Stimulated activated CD8-positive, alpha-beta memory T cell treated with anti-CD3 and anti-CD28 coated beads, Interleukin-7, amount 100 ng/mL, for 4 hours (primary cell): Measurements from ENCODE around the gene CNKSR1.

Experiments used
- DNase-seq, 2 donors: peaks; one replicate each; pipeline ENCODE4 v3.0.0-alpha.2; 2020; ENCODE audit warnings: low read depth in 2 of 2

The CNKSR1 gene

DNA sequence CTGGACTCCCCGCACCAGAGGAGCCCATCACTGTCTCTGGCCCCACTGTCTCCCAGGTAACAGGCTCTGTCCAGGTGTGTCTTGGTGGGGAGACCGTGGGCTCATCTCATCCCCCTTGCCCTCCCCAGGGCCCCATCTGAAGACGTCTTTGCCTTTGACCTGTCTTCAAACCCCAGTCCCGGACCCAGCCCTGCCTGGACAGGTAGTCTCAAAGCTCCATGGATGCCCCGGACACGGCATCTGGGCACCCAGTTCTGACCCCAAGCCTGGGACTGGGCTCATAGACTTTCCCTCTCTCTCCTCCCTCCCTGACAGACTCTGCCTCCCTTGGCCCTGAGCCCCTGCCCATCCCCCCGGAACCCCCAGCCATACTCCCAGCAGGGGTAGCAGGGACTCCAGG lies 6.8 kb downstream of the CNKSR1 start:
- DNase-seq = no peak

DNA sequence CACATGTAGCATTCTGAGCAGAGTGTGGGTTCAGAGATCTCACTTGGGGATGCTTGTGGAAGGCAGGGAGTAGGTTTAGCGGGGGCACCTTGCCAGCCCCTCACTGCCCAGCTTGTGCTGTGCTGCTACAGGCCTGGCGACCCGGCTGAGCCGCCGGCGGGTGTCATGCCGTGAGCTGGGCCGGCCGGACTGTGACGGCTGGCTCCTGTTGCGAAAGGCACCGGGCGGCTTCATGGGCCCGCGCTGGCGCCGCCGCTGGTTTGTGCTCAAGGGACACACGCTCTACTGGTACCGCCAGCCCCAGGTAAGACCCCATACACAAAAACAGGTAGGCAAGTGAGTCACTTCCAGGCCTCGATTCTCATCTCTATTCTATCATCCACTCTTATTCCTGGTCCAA lies 7.6 kb downstream of the CNKSR1 start:
- no peak for DNase-seq

DNA sequence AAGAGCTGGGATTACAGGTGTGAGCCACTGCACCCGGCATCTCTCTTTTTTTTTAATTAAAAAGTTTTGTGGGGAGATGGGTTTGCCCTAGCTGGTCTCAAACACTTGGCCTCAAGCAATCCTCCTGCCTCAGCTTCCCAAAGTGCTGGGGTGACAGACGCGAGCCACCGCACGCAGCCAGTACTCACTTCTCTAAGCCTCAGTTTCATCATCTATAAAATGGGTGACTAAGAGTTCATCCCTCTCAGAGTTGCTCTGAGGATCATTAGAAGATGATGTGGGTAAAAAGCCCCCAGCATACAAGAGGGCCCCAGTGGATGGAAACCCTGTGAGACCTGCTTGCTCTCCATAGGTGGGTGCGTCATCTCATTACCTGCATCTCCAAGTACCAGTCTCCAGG lies 10.6 kb downstream of the CNKSR1 start:
- DNase-seq = no peak

DNA sequence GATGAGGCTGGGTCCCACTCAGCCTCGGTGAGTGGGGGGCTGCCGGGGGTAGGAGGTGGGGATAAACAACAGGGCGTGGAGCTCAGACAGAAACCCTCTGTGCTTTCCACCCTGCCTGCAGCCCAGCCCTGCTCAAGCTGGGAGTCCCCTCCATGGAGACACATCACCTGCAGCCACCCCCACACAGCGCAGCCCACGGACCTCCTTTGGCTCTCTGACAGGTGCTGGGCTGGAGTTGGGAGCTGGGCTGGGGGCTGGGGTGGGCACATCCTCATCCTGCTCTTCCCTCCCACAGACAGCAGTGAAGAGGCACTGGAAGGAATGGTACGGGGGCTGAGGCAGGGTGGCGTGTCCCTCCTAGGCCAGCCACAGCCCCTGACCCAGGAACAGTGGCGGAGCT lies 11.2 kb downstream of the CNKSR1 start:
- no peak for DNase-seq

DNA sequence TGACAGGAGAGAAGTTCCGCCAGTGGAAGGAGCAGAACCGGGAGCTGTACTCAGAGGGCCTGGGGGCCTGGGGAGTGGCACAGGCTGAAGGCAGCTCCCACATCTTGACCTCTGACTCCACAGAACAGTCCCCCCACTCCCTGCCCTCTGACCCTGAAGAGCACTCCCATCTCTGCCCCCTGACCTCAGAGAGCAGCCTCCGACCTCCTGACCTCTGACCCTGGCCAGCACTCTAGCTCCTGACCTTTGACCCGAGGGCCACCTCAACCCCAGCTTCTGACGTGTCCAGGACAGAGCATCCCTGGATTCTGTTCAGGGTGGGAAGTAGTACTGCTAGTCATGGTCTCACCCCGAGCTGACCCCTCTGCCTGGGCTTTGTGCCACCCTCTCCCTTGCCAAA lies 12.0 kb downstream of the CNKSR1 start:
- no peak for DNase-seq

DNA sequence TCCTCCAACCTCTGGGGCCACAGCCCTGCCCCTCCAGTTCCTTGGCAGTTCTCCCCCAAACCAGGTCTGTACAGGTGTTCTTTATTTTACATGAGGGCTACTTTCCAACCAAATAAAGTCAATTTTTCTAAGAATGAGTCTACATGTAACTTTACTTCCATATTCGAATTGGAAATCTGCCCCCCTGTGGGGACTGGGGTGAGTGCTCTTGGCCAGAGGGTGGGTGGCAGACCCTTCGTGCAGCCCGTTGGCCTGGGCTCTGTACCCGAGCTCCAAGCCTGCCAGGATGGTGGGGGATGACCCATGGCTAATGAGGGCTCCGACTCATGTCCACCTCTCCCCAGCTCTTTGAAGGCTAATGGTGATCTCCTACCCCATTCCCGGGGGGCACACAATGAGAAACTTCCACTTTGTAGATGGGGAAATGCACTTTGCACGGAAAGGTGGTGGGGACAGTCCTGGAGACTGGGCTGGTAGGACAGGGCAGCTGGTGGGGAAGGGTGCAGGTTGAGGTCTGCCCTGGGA lies 12.5 kb downstream of the CNKSR1 start:
- DNase-seq = no peak

DNA sequence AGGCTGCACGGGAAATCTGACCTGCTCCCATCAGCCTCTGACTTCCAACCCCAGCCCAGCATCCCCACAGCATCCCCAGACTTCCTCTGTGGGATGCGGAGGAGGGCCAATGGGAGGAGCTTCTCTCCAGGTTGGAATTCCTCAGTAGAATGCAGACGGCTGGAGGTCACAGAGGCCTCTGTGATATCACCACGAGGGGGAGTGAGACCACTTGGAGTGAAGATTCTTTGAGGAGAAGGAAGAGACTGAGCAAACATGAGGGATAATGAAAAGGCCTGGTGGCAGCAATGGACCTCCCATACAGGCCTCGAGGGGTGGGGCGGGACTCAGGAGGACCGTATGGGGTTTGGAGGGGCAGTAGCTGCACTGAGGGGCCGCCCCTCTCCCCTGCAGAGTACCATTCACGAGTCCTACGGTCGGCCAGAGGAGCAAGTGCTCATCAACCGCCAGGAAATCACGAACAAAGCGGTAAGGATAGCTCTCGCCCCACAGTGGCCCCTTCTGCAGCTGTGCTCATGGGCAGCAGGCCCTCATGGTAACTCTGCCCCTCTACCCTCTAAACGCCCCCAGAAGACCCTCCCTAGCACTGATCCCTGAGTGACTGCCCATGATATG lies 13.2 kb downstream of the CNKSR1 start, which contains the start of gene CATSPER4:
TSS of gene CATSPER4 (plus strand) at position 230 of the 615 bp plus-strand sequence. CDS start at position 256, 26 bp downstream.
- DNase-seq = no peak

DNA sequence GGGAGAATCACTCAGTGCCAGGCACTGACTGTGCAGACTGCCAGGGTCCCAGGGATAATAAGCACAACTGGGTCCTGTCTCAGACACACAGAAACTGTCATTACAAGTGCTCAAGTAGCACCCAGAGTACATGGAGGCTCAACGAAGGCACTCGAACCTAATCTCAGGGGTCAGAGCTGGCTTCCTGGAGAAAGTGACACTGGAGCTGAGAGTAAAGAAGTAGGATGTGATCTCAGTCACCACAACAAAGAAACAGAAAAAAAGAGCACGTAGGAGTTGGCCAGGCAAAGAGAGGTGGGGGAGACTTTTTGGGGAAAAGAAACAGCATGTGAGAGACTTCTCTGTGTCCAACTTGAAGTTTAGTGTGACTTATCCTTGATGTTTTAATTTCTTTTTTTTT lies 14.4 kb downstream of the CNKSR1 start:
- no peak for DNase-seq

DNA sequence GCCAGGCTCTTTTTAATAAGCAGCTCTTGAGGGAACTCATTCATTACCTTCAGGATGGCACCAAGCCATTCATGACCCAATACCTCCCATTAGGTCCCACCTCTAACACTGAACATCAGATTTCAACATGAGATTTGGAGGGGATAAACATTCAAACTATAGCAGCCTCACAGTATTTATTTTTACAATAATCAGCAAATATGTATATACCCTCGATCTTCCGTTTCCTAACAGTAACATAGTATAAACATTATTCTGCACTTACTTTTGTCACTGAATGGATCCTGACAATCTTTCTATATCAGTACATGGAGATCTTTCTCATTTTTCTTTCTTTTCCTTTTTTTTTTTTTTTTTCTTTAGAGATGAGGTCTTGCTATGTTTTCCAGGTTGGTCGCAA lies 18.5 kb downstream of the CNKSR1 start:
- DNase-seq = no peak

DNA sequence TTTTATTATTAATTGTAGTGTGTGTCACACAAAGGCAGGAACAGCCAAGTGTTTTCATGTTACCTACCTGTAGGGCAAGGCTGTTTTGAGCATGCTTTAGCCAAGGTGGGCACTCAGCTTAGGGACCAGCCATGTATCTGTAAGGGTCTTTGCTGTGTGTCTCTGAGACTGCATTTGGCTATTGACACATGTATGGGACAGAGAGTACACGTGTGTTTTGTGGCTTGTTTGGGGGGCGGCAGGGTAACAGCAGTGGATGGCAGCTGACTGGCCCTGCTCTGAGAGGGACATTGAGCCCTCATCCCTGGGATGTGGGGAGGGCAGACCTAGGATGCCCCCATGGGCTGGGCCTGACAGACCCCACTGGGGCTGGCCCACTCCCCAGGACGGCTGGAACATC lies 20.0 kb downstream of the CNKSR1 start:
- no peak for DNase-seq

DNA sequence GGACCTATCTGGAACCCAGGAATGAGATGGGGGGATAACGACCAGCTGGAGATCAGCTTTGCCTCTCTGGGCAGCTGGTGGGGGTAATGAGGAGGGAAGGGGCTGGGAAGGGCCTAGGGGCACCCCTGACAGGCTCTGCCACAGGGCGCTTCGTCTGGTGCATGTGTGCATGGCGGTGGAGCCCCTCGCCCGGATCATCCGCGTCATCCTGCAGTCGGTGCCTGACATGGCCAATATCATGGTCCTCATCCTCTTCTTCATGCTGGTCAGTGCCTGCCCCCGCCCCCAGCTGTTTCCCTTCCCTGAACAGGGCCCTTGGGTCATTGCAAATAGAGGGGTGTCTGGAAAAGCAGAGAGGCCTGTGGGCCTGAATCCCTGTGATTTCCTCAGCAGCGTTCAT lies 20.5 kb downstream of the CNKSR1 start:
- DNase-seq = no peak

DNA sequence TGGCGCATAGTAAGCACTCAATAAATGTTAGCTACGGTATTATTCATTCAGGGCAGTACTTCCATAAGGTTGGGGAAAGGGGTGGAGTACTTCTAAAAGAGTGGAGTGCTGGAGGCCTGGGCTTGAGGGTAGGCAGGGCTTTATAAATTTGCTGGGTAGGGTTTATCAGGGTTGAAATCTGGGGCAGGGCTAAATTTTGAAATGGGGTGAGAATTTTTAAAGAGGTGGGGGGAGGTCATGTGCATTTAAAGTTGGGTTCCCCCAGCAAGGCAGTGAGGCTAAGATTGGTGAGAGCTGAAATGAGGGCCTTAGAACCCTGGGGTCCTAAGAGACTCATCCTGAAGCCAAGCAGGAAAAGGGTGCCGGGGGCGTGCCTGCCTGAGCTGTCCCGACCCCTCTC lies 23.1 kb downstream of the CNKSR1 start:
- DNase-seq = no peak

DNA sequence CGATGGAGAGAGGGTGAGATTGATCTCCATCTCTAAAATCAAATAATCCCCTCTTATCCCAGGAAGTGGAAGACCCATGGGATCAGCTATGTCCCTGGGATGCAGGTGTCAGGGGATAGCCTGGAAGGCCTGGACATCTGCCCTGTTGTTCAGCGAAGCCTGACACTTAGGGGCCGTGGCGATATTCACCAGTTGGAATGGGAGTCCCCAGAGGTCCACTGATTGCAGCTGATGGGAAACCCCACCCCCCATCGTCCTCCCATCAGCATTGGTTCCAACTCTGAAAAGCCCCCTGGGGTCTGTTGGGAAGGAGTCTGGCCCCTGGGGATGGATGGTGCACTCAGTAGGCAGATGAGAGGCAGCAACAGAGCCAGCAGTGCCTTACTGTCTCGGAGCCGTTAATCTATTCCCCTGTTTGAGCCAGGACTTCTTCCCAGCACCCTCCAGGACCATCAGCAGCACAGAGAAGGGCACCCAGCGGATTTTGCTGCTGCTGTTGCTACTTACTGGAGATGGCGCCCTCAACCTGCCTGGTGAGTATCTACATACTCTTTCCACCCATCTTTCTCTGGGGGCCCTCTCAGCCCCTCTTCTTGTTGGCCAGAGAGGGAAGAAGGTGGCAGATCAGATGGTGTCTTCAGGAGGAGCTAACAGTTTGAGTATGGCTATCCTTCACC lies 26.5 kb downstream of the CNKSR1 start:
- no peak for DNase-seq

DNA sequence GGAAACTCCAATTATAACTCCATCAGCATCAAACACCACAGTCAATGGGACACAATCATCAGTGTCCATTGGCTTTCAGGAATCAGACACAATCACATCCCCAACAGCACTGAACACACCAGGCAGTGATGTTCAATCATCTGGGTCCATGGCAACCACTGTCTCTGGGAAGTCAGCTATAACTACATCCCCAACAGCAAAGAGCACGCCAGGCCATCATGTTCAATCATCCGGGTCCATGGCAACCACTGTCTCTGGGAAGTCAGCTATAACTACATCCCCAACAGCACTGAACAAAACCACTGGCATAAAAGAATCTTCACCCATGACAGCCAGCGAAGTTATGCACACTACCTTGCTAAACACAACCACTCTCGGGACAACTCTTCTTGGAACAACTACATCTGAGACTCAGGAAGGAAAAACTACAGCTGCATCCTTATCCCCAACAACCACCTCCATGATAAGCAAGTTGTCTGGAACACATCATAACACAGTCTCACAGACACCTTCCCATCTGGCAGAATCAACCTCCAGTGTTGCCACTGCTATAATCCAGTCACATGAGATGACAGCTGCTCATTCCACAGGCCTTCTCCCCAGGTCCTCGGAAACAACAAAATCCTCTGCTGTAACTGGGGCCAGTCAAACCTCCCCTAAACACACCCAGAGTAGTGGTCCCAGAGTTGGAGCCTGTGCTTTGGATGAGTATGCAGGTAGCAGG lies 33.0 kb downstream of the CNKSR1 start:
- no peak for DNase-seq

DNA sequence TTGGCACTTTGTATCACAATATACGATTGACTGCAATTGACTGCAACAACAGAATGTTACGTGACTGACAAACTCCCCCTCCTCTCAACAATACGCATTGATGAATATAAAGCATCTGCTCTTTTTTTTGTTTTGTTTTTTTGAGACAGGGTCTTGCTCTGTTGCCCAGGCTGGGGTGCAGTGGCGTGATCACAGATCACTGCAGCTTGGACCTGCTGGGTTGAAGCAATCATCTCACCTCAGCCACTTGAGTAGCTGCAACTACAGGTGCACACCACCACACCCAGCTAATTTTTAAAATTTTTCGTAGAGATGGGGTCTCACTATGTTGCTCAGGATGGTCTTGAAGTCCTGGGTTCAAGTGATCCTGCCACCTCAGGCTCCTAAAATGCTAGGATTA lies 35.4 kb downstream of the CNKSR1 start:
- DNase-seq = no peak

DNA sequence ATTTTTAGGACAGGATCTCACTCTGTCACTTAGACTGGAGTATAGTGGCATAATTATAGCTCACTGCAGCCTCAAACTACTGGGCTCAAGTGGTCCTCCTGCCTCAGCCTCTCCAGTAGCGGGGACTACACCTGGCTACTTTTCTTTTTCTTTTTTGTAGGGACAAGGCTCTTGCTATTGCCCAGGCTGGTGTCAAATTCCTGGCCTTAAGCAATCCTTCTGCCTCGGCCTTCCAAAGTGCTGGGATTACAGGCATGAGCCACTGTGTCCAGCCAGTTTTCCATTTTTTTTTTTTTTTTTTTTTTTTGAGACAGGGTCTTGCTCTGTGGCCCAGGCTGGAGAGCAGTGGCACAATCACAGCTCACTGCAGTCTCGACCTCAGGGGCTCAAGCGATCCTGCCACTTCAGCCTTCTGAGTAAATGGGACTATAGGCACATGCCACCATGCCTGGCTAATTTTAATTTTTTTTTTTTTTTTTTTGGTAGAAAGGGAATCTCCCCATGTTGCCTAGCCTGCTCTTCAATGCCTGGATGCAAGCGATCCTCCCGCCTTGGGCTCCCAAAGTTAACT lies 36.1 kb downstream of the CNKSR1 start:
- no peak for DNase-seq

DNA sequence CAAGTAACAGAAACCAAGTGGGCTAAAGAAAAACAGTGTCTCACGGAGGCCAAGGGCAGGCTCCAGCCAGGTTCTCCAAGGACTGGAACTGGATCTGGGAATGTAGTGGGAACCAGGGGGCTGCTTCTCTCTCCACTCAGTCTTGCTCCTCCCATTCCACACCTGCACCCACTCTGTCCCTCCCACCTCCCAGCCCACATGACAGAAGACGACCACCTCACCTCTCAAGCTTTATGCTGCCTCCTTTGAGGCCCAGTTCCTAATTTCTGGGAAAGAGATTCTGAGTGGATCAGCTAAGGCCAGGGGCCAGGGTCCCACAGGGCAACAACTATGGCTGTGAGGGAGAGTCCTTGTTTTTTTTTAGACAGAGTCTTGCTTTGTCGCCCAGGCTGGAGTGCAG lies 38.0 kb downstream of the CNKSR1 start:
- DNase-seq = no peak

DNA sequence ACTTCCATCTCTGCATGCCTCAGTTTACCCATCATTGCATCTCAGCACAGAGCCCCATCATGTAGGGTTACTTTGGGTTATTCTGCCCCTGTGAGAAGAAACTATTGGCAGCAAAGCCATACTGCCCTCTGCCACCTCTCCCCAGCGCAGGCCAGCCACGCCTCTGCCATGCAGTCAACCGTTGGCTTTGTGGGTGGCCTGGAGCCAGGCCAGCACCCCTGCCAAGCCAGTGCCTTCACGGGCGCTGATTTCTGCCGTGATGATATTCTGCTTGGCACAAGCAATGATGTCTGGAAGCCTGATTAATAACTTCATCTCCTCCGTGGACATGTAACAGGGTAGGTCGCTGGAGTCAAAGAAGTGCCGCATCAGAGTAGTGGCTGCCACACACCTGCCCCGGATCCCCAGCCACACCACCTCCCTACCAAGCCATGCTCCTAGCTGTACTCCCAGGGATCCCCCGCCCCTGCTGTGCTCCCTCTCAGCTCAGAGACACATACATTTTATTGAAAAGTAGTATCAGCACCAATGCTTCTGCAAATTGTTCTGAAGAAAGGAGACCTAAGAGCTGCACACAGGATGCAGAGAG lies 41.7 kb downstream of the CNKSR1 start:
- DNase-seq = no peak

DNA sequence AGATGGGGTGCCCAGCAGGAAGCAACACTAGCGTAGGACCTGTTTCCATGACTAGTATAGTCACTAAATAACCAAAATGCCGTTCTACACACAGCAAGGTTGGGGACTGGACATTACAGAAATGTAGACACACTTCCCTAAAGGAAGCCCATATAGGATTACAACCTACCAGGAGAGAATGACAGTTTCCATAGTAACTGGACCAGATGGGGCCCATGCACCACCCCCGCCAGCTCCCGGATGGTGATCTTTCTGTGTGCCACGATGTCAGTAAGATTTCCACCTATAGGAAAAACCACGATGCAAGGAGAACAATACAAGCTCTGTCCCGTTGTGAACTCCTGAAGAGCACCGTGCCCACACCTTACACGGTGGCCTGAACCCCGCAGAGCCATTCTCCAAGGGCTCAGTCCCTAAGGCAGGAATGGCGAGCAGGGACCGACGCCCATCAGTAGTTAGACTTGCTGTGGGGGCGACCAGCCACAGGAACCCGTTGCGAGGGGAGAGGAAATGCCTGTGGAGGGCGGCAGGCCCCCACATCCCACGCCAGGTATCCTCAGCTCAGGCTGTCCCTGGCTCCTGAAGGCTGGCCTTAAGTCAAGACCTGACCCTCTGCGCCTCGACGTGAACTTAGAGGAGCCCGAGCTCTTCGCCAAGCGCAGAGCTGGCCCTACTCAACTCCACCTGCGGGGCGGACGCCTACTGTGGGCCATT lies 43.1 kb downstream of the CNKSR1 start:
- DNase-seq = no peak

DNA sequence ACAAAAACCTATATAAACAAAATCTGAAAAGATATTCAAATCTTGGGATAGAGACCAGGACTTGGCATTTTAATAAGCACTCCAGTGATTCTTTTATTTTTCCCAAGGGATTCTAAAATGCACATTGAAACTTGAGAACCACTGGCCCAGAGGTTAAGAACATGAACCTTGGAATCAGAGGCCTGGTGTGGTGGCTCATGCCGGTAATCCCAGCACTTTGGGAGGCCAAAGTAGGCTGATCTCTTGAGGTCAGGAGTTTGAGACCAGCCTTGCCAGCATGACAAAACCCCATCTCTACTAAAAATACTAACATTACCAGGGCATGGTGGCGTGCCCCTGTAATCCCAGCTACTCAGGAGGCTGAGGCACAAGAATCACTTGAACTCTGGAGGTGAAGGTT lies 43.8 kb downstream of the CNKSR1 start:
- DNase-seq = no peak

DNA sequence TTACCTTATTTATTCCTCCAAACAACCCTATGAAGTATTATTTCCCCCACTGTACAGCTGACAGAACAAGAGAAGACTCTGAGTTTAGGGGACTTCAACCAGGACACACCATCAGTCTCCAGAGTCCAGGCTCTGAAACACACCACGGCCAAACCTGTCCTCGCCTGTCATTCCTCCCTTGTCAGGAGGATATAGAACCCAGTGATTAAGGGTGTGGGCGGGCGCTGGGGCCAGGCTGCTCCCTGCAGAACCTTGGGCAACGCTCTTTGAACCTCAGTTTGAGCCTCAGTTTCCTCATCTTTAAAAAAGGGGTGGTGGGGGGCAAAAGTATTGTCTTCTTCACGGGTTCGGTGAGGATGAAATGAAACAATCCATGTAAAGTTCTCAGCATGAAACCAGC lies 47.3 kb downstream of the CNKSR1 start:
- DNase-seq = no peak
